Activated CD4-positive, alpha-beta memory T cell treated with anti-CD3 and anti-CD28 coated beads for 36 hours (primary cell): ENCODE measurements around the gene ACIN1. TPM values are rescaled to one million over a fixed set of nuclear protein-coding genes. Genes with fewer than 3 reads are reported as not detected.
A peak's percentile ranks its signal among the peaks of the same experiment; 100 is the strongest.

Experiments
- CTCF ChIA-PET: fragments of 350-600 bp; sonication (Branson Sonifier 250); formaldehyde crosslinking; loops from one replicate; lab custom pipeline; 2021; ENCODE audit warnings: antibody characterized with exemption, inconsistent platforms; lab: Charles Lee
- POLR2A ChIA-PET: fragments of 350-600 bp; sonication (Branson Sonifier 250); formaldehyde crosslinking; loops from one replicate; lab custom pipeline; 2021; ENCODE audit warnings: antibody characterized with exemption; lab: Charles Lee
- DNase-seq: peaks from one replicate; pipeline ENCODE4 v3.0.0-alpha.2; 2020
- H3K27ac Mint-ChIP-seq: one replicate; pipeline ENCODE4 v1.8.0; 2021; ENCODE audit warnings: mixed read lengths
- H3K27me3 Mint-ChIP-seq: one replicate; pipeline ENCODE4 v1.8.0; 2021; ENCODE audit warnings: mixed read lengths
- H3K36me3 Mint-ChIP-seq: one replicate; pipeline ENCODE4 v1.8.0; 2021; ENCODE audit warnings: mixed read lengths
- H3K4me1 Mint-ChIP-seq: one replicate; pipeline ENCODE4 v1.8.0; 2021; ENCODE audit warnings: low read depth, mixed read lengths
- H3K4me3 Mint-ChIP-seq: one replicate; pipeline ENCODE4 v1.8.0; 2021; ENCODE audit warnings: mild to moderate bottlenecking, mixed read lengths
- H3K9me3 Mint-ChIP-seq: one replicate; pipeline ENCODE4 v1.8.0; 2021; ENCODE audit warnings: mixed read lengths
- intact Hi-C: fragments of 100-400 bp; cut with micrococcal nuclease; formaldehyde crosslinking; loops from one replicate; pipeline ENCODE4 v1.15.1; 2023
- total RNA-seq, 2 experiments: library from RNA; stranded (reverse); gene quantifications; one replicate each; pipeline ENCODE4 v1.2.3, GENCODE V29; 2021

Gene ACIN1
- total RNA-seq, 2 experiments from 2014 or later: 148 to 157 TPM

DNA sequence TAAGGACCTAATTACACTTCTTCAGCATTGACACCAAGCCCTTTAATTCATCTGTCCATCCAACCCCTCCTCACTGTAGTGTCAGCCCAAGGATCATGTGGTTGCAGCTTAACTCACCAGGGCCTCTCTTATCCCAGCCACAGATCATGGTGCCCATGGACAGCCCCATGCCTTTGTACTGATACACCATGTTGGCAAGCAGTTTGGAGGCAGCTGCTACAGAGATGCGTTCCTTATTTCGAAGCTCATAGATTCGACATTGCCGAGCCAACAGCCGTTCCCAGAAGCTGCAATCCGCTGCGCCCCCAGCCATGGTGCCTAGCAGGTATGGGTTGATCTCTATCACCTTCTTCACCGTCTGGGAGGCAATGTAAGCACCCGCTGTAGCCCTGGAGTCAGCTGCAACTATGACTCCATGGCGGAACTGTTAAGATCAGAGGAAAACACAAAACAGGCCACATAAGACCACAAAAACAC lies 61.6 kb downstream of the ACIN1 start:
- Mint-ChIP-seq H3K4me3 (peak overlapping the region; percentile 95), H3K36me3 (peaks cover 36% of the 10 kb centered on the region), H3K4me1 (peaks cover 40% of the 10 kb centered on the region), H3K9me3 (no peaks in the 10 kb centered on the region), H3K27me3 (no peaks in the 10 kb centered on the region), H3K27ac (peak overlapping the region; percentile 95)
- DNase-seq: no peak
- ChIA-PET POLR2A (interaction anchor here (0.6 to 3.9 kb wide), 4 partner anchors 9 to 76 kb away, joined by 4 to 37 read pairs (median 6); partner anchors contain the start of gene HAUS4), CTCF (interaction anchor here (0.7 to 2.6 kb wide), 9 partner anchors 11 to 104 kb away, joined by 3 to 13 read pairs (median 4); partner anchors contain the start of genes CDH24, HAUS4 and PRMT5)
- intact Hi-C loops: no loop called here

DNA sequence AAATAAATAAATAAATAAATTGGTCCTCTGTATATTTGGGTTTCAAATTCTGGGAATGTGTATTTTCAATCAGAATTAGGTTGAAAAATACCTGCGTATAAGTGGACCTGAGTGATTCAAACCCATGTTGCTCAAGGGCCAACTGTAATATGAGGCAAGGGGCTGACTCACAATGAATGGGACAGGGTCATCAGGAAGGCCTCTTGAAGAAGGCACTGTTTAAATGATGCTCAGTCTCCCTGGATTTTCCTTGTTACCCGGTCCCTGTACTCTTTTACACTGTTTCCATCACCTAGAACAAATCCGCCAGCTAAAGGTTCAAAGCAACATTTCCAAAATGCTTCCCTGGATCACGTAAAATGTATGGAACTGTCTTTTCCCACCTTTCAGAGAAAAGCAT lies 64.0 kb downstream of the ACIN1 start:
- intact Hi-C loops: no loop called here

DNA sequence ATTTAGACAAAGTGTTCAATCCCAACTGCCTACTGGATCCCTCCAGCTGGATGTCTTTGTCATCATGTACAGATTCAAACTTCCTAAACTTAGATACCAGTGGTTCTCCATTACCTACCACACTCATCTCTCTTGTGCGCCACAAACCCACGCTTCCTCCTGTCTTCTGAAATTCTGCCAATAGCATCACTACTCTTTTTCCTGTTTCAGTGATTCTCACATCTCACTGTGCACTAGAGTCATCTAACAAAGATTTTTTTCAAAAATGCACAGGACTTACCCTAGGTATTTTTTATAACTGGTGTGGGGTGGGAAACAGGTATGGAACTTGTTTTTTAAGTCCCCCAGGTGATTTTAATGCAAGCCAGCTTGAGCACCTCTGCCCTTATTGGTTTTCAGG lies 66.1 kb downstream of the ACIN1 start:
- Mint-ChIP-seq H3K4me3 (no peak overlapping the region), H3K27ac (peak overlapping the region; percentile 85), H3K9me3 (no peaks in the 10 kb centered on the region), H3K4me1 (peaks cover 54% of the 10 kb centered on the region), H3K27me3 (no peaks in the 10 kb centered on the region), H3K36me3 (peaks cover 57% of the 10 kb centered on the region)
- ChIA-PET CTCF (interaction anchor here (0.6 to 2.6 kb wide), 7 partner anchors 23 to 1261 kb away, joined by 3 to 11 read pairs (median 7); partner anchors contain the start of gene CDH24), POLR2A (interaction anchor here (1.1 to 1.8 kb wide), 2 partner anchors 22 to 42 kb away, joined by 3 to 6 read pairs; no protein-coding TSS in a partner anchor)
- intact Hi-C loops: loop anchor here (1.0 kb wide), 1 partner anchor 21 kb away; no protein-coding TSS in a partner anchor
- peak; percentile 65 for DNase-seq

More for the DNA sequence above, 64.0 kb downstream of the ACIN1 start:
- Mint-ChIP-seq H3K4me1 (peaks cover 47% of the 10 kb centered on the region), H3K4me3 (no peak overlapping the region), H3K36me3 (peaks cover 49% of the 10 kb centered on the region), H3K27me3 (no peaks in the 10 kb centered on the region), H3K27ac (no peak overlapping the region), H3K9me3 (no peaks in the 10 kb centered on the region)
- ChIA-PET CTCF (interaction anchor here (1.1 to 1.2 kb wide), 2 partner anchors 45 to 46 kb away, joined by 6 to 9 read pairs; no protein-coding TSS in a partner anchor), POLR2A (no interaction called here)
- no peak for DNase-seq

DNA sequence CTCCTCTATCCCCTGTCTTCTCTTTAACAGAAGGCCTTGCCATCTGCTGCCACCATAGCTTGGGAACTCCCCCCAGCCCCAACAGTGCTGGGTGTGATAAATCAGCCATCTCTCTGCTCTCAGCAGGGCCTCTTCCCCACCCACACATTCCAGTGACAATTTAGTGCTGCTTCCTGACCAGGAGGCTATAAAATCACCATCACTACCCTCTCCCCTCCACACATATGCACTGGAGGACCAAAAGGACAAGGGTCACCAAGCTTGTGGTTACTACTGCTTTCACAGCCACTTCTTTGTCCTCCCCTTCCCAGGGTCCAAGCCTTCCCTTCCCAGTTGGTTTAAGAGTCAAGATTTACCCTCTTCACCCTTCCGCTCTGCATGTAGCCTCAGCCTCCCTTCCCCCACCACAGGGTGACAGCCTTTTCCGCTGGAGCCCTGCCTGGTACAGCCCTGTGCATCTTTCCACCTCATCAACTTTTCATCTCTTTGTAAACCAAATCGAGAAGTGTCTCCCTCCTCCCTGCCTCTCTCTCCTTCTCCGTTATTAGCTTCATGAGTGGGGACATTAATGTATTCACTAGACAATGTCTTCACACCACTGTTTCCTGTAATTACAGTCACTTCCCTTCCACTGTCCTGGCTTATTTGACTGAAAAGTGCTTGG lies 69.7 kb downstream of the ACIN1 start:
- ChIA-PET CTCF (interaction anchor here (1.3 to 2.9 kb wide), 7 partner anchors 18 to 52 kb away, joined by 5 to 15 read pairs (median 7); partner anchors contain the start of genes AJUBA and CDH24), POLR2A (interaction anchor here (1.0 to 1.4 kb wide), 2 partner anchors 14 to 18 kb away, joined by 3 to 6 read pairs; no protein-coding TSS in a partner anchor)
- H3K27ac Mint-ChIP-seq: peak overlapping the region; percentile 81
- H3K9me3 Mint-ChIP-seq: no peaks in the 10 kb centered on the region
- peaks cover 47% of the 10 kb centered on the region for H3K4me1 Mint-ChIP-seq
- H3K36me3 Mint-ChIP-seq: peaks cover 54% of the 10 kb centered on the region
- peak overlapping the region; percentile 9 for H3K4me3 Mint-ChIP-seq
- H3K27me3 Mint-ChIP-seq: no peaks in the 10 kb centered on the region
- DNase-seq: peak; percentile 53
- intact Hi-C loops: loop anchor here (2.0 kb wide), 1 partner anchor 14 kb away; the partner anchor contains the start of gene C14orf93

DNA sequence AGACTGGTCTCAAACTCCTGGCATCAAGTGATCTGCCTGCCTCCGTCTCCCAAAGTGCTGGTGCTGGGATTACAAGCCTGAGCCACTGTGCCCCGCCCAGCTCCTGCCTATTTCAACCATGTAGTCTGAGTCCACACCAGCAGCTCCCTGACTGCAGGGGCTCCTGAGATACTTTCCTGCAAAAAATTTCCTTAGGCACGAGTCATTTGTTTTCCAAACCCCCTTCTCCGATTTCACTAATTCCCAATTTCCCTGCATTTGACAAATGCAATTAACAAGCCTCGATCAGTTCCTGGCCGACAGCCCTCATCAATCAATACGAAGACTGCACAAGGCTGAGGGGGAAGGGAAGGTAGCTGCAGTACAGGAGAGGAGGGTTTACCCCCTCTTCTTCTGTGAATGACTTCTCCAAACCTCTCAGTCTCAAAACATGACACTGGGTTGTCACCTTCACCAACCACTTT lies 70.3 kb downstream of the ACIN1 start:
- Mint-ChIP-seq H3K9me3 (no peaks in the 10 kb centered on the region), H3K27ac (peak overlapping the region; percentile 81), H3K36me3 (peaks cover 54% of the 10 kb centered on the region), H3K4me3 (no peak overlapping the region), H3K27me3 (no peaks in the 10 kb centered on the region), H3K4me1 (peaks cover 47% of the 10 kb centered on the region)
- ChIA-PET POLR2A (interaction anchor here (0.9 to 1.4 kb wide), 3 partner anchors 9 to 18 kb away, joined by 3 to 6 read pairs (median 6); no protein-coding TSS in a partner anchor), CTCF (interaction anchor here (0.9 to 2.9 kb wide), 8 partner anchors 11 to 51 kb away, joined by 5 to 15 read pairs (median 7); partner anchors contain the start of genes AJUBA and CDH24)
- DNase-seq: no peak
- intact Hi-C loops: loop anchor here (2.0 kb wide), 1 partner anchor 14 kb away; the partner anchor contains the start of gene C14orf93

DNA sequence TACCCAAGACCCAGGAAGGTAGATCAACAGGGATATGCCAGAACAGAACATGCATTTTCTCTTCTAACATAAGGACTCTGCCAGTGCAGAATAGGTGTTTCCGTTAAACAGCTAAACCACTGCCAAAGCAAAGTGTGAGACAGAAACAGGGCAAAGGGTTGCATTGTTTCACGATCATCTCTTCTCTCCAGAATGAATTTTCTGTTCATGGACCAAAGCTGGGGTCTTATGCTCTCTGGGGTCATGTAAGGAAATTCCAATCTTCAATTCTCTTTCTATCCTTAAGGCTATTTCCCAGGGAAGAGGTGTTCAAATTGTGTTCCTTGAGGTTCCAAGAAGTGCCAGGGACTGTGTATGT lies 71.2 kb downstream of the ACIN1 start:
- H3K9me3 Mint-ChIP-seq: no peaks in the 10 kb centered on the region
- ChIA-PET POLR2A (interaction anchor here (0.6 to 0.9 kb wide), 2 partner anchors 10 to 61 kb away, joined by 3 to 6 read pairs; no protein-coding TSS in a partner anchor), CTCF (interaction anchor here (0.7 to 2.9 kb wide), 8 partner anchors 11 to 45 kb away, joined by 3 to 15 read pairs (median 7); partner anchors contain the start of genes AJUBA and CDH24)
- peaks cover 46% of the 10 kb centered on the region for H3K36me3 Mint-ChIP-seq
- intact Hi-C loops: loop anchor here (2.0 kb wide), 1 partner anchor 13 kb away; the partner anchor contains the start of gene C14orf93
- H3K4me3 Mint-ChIP-seq: no peak overlapping the region
- H3K27ac Mint-ChIP-seq: no peak overlapping the region
- no peaks in the 10 kb centered on the region for H3K27me3 Mint-ChIP-seq
- peaks cover 38% of the 10 kb centered on the region for H3K4me1 Mint-ChIP-seq
- no peak for DNase-seq

DNA sequence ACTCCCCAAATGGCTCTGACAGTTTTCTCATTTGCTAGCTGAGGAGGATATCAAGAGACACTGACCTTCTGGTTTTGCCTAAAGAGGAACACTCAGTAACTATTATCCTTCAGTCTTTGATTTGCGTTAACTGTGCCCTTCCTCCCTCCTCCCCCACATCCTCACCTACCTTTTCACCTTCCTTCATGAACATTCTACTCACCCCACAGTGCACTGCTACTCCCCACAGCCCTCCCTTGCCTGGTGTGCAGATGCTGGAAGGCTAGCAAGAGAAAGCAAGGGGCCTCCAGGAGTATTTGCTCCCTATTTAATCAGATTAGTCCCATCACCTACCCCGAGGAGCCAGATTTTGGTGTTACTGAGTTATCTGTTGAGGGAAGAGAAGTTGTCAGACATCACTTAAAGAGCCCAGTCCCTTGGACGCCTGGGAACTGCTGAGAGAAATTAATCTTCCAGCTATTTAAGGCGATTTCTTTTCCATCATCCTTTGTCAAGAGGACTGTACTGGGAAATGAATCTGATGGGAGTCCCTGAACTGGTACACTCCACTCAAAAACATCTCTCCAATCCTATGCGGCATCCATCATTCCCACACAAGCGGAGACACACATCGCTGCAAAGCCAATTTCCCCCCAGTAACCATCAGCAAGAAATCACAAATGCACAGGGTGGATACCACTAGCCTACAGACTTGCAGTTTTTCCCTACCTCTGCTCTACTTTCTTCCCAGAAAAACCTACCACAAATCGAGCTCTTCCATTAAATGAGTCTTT lies 71.7 kb downstream of the ACIN1 start:
- no peak overlapping the region for H3K4me3 Mint-ChIP-seq
- no peaks in the 10 kb centered on the region for H3K27me3 Mint-ChIP-seq
- H3K27ac Mint-ChIP-seq: no peak overlapping the region
- CTCF ChIA-PET: interaction anchor here (0.7 to 2.9 kb wide), 8 partner anchors 10 to 45 kb away, joined by 3 to 15 read pairs (median 6); partner anchors contain the start of genes AJUBA and CDH24
- no peaks in the 10 kb centered on the region for H3K9me3 Mint-ChIP-seq
- H3K4me1 Mint-ChIP-seq: peaks cover 35% of the 10 kb centered on the region
- POLR2A ChIA-PET: interaction anchor here (0.6 to 0.9 kb wide), 2 partner anchors 10 to 62 kb away, joined by 3 to 6 read pairs; no protein-coding TSS in a partner anchor
- DNase-seq: no peak
- intact Hi-C loops: no loop called here
- H3K36me3 Mint-ChIP-seq: peaks cover 43% of the 10 kb centered on the region

DNA sequence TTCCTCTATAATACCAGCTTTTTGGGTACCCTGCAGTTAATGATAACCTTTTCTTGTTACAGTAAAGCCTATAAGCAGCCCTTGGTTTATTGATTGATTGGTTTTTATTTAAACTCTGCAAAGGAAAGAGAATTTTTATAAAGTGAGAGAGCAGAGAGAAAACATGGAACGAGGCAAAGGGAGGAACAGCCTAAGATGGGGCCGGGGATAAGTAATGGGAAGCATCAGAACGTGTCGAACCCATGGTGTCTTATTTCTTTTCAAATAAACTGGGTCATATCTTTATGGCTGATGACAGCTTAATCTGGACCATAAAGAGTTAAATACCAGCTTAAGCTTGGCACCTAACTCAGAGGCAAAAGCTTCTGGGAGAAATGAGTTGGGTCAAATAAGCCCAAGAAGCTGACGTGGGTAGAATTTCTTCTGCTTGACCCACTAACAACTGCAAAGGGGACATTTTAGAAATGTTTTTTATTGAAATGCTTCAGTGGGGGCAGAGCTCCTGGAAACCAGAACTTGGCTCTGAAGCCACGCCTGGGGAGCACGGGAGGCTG lies 73.0 kb downstream of the ACIN1 start:
- POLR2A ChIA-PET: interaction anchor here (0.5 to 0.9 kb wide), 2 partner anchors 15 to 1346 kb away, joined by 3 to 7 read pairs; partner anchors contain the start of gene NFATC4
- intact Hi-C loops: no loop called here
- Mint-ChIP-seq H3K9me3 (no peaks in the 10 kb centered on the region), H3K4me3 (no peak overlapping the region), H3K4me1 (peaks cover 32% of the 10 kb centered on the region), H3K27ac (no peak overlapping the region), H3K27me3 (no peaks in the 10 kb centered on the region), H3K36me3 (peaks cover 36% of the 10 kb centered on the region)
- CTCF ChIA-PET: interaction anchor here (0.6 to 2.1 kb wide), 7 partner anchors 11 to 76 kb away, joined by 3 to 7 read pairs (median 4); partner anchors contain the start of gene AJUBA
- DNase-seq: no peak

DNA sequence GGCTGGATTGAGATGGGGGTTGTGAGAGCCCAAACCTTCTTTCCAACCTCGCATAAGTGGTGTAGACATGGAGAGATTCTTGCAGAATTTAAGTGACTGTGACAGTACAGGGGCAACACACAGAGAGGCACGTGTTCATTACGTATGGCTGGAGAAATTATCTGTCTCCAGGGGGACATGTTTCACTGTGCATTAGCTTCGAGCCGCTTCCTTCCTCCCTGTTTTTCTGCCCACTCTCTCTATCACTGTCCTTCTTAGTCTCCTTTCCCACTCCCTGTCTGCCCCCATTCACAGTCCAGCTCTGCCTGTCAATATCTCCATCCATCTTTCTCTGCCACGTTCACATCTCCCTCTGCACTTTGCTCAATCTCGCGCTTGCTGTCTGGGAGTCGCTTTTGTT lies 73.5 kb downstream of the ACIN1 start:
- ChIA-PET CTCF (interaction anchor here (0.6 to 2.1 kb wide), 6 partner anchors 10 to 47 kb away, joined by 3 to 7 read pairs (median 4); no protein-coding TSS in a partner anchor), POLR2A (interaction anchor here (1.2 kb wide), 1 partner anchor 9 kb away, joined by 3 read pairs; no protein-coding TSS in a partner anchor)
- Mint-ChIP-seq H3K9me3 (no peaks in the 10 kb centered on the region), H3K4me1 (peaks cover 32% of the 10 kb centered on the region), H3K27me3 (no peaks in the 10 kb centered on the region), H3K36me3 (peaks cover 35% of the 10 kb centered on the region), H3K4me3 (no peak overlapping the region), H3K27ac (no peak overlapping the region)
- no peak for DNase-seq
- intact Hi-C loops: no loop called here

DNA sequence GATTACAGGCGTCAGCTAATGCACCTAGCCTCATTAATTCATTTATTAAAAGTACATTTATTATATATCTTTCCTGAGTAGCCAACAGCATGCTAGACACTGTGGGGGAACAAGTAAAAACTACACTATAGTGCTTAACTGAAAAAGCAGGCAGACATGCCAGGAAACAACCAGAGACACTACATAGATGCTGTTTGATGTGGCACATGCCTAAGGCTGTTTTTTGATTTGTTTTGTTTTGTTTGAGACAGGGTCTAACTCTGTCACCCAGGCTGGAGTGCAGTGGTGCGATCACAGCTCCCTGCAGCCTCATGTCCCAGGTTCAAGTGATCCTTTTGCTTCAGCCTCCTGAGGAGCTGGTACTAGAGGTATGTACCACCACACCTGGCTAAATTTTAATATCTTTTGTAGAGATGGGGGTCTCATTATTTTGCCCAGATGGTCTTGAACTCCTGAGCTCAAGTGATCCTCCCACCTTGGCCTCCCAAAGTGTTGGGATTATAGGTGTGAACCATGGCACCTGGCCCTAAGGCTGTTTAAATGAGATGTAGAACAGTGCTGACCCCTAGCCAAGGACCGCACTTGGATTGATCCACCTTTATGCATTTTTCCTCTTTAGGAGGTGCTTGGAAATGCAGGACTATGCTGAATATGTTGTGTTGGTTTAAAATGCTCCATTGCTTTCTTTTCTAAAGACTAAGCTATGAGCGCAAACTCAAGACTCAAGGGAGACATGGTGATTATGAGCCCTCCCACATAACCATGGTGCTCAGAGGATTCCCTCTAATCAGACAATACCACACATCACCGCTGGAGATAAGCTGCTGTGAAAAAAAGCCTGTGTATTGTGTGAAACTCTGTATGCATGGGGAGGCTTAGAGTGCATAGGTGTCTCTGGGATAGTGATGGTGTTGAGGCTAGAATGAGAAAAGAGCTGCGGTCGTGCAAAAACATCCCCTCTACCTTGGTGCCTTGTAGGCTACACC lies 74.5 kb downstream of the ACIN1 start:
- H3K27me3 Mint-ChIP-seq: no peaks in the 10 kb centered on the region
- H3K4me3 Mint-ChIP-seq: no peak overlapping the region
- peaks cover 25% of the 10 kb centered on the region for H3K36me3 Mint-ChIP-seq
- H3K4me1 Mint-ChIP-seq: peaks cover 23% of the 10 kb centered on the region
- POLR2A ChIA-PET: interaction anchor here (1.2 kb wide), 1 partner anchor 8 kb away, joined by 3 read pairs; no protein-coding TSS in a partner anchor
- DNase-seq: no peak
- intact Hi-C loops: no loop called here
- no peaks in the 10 kb centered on the region for H3K9me3 Mint-ChIP-seq
- CTCF ChIA-PET: interaction anchor here (0.9 to 2.1 kb wide), 4 partner anchors 34 to 48 kb away, joined by 3 to 7 read pairs (median 4); no protein-coding TSS in a partner anchor
- H3K27ac Mint-ChIP-seq: no peak overlapping the region
